HG03064 (cell line): ENCODE measurements around the gene SUN2.

Source experiments
- ATAC-seq: cut with Tn5 transposase; IDR thresholded peaks from one replicate; pipeline ENCODE4 v1.9.1; 2021; ENCODE audit warnings: low read depth; ENCODE audit not compliant: unreplicated experiment

The SUN2 gene

DNA sequence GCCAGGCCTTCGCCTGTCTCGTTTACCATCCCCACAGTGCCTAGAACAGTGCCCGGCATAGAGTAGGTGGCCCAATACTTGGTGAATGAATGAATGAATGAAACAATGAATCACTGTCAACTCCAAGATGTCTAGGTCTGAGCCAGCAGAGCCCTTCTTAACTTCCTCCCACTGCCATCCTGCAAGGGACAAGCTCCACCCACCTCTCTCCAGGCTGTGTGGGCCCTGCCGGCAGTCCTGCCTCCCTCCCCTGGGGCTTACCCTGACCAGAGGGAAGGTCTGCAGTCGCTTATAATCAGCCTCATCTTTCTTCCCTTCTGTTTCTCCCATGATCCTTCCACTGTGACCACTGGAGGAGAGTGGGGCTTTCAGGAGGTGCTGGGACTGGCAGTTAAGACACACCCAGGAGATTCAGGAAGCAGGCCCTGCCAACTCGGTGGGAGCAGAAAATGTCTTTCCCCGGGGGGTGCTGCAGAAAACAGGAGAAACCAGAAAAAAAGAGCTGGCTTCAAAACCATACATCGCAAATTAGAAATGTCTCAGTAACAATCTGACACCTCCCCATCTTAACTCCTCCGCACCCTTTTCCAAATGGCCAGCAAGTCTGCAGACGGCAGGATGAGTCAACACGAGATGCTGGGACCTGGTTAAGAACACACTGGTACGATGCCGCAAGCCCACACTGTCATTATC, 26.8 kb upstream of the SUN2 start:
- ATAC-seq = no peak

DNA sequence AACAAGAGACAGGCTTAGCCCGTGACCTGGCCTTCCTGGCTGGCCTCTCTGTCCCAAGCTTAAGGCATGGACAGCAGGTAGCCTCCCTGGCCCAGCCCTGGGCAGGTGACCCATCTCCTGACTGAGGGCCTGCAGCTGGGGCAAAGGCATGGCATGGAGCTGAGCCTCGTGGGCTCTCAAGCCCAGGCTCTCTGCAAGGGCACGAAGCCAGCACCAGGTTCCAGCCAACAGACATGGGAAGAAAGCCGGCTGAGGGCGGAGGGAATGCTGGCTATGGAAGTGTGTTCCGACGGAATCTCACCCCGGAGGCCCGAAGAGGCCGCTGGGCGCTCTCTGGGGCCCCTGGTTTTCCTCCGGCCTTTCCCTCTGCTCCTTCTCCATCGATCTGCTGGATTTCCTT, 25.2 kb upstream of the SUN2 start:
- ATAC-seq = no peak

DNA sequence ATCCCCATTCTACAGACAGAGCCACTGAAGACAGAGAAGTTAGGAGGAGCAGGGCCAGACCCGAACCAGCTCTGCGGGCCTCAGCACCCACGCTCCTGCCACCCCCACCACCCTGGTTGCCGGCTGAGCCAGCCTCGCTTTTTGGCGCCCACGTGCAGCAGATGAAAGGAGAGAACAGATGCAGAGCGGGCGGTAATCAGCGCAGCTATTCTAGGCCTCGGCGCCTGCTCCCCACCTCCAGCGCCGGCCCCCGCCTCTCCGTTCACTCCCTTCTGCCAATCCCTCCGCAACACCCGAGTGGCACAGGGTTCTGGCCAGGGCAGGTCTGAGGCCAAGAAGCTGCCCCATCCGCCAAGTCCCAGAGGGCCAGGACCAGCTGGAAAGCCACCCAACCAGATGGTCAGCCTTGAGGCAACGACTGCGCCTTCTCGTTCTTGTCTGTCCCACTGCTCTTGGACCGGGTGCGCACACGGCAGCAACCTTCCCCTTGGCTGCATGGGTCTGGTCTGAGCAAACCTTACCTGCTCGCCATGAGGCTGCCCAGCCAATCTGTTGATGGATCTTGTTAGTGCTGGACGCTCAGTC, 21.4 kb upstream of the SUN2 start:
- ATAC-seq = no peak

GRCh38 chr22:38776086-38776485, 20.3 kb upstream of the SUN2 start:
- no peak for ATAC-seq

GRCh38 chr22:38775656-38776055, 19.9 kb upstream of the SUN2 start:
- no peak for ATAC-seq

- ATAC-seq = no peak
These were observed 18.8 kb upstream of the SUN2 start for GRCh38 chr22:38774496-38775166.

DNA sequence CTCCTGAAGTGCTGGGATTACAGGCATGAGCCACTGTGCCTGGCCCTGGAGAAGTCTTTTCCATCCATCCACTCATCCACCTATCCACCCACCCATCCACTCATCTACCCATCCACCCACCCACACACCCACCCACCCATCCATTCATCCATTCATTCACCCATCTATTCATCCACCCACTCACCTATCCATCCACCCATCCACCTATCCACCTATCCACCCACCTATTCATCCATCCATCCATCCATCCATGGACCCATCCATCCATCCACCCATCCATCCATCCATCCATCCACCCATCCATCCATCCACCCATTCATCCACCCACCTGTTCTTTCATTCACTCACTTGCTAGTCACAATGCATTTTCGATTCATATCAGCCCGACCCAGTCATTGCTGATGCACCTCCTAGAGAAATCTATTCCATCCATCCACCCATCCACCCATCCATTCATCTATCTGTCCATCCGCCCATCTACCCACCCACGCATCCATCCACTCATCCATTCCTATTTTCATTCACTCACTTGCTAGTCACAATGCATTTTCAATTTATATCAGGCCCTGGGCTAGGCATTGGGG, 17.7 kb upstream of the SUN2 start:
- no peak for ATAC-seq

DNA sequence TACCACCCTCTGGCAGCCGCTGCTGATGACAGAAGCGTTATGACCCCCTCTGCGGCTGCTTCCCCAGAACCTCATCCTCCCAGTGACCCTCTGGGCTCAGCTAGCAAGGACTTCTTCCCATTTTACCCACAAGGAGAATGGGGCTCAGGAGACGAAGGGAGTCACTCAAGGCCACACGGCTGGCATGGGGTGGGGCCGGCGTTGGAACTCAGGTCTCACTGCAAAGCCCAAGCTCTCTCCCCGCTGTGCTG, 16.8 kb upstream of the SUN2 start:
- ATAC-seq = no peak

DNA sequence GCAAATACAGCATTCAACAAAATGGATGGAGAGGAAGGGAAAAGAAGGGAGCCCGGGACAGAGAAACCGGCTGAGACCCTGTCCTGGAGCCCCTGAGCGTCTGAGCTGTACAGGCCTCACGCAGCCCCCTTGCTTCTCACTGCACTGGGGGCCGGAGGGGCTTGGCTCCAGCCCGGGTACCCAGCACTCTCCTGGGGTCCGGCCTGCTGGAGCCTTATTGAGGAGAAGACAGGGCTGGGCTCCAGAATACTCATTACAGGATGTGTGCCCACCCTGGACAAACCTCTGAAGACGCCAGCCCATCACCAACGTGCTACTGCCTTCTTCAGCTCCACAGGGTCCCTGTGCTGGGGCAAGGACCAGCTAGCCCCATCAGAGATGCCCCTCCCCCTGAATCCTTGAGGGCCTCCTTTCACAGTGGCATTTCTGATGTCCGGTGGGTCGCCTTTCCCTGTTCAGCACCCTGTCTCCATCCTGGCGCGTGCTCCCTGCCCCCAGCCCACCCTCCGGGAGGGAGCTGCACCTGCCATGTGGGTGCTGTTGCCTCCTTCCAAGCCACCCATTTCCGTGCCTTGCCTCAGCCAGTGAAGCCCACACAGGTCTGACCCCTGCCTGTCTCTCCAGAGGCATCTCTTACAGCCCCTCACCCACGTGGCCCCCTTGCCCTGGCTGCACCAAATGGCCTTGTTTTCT, 14.6 kb upstream of the SUN2 start:
- ATAC-seq = no peak

- ATAC-seq = no peak
These were observed 12.2 kb upstream of the SUN2 start for GRCh38 chr22:38768036-38768435.

DNA sequence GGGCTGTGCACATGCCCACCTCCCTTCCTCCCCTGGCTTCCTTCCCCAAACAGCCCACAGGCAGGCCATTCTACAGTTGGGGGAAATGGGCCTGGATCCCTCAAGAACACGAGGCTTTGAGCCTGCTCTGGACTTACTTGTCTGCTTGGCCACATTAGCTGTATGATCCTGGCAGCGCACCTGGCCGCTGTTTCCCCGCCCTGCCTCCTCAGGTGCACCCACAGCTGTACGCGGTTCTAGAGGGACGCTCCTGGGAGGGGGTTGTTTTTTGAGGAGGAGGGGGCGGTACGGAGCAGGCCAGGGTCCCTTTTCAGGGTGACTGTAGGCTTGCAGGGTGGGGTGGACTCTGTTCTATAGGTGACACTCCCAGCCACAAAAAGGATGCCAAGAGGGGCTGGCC, 11.5 kb upstream of the SUN2 start:
- ATAC-seq = no peak

GRCh38 chr22:38766076-38766777, 10.4 kb upstream of the SUN2 start:
- no peak for ATAC-seq

DNA sequence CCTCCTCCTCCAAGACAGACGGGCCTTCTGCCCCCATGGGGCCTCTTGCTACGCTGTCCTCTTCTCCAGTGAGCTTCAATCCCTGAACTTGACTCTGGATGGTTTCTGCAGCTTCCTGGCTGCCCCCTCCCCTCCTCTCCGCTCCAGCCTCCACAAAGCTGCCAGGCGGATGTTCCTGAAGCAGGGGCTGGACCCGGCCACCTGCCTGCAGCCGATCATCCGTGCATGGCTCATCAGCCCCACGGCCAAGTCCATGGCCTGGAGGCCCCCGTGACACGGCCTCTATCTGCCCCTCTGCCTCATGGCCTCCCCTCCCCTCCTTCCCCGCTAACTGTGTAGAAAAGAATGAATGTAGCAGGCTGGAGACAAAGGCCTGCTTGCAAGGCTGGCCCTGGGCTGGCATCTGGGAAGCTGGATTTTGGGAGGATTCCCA, 6.8 kb upstream of the SUN2 start:
- no peak for ATAC-seq

DNA sequence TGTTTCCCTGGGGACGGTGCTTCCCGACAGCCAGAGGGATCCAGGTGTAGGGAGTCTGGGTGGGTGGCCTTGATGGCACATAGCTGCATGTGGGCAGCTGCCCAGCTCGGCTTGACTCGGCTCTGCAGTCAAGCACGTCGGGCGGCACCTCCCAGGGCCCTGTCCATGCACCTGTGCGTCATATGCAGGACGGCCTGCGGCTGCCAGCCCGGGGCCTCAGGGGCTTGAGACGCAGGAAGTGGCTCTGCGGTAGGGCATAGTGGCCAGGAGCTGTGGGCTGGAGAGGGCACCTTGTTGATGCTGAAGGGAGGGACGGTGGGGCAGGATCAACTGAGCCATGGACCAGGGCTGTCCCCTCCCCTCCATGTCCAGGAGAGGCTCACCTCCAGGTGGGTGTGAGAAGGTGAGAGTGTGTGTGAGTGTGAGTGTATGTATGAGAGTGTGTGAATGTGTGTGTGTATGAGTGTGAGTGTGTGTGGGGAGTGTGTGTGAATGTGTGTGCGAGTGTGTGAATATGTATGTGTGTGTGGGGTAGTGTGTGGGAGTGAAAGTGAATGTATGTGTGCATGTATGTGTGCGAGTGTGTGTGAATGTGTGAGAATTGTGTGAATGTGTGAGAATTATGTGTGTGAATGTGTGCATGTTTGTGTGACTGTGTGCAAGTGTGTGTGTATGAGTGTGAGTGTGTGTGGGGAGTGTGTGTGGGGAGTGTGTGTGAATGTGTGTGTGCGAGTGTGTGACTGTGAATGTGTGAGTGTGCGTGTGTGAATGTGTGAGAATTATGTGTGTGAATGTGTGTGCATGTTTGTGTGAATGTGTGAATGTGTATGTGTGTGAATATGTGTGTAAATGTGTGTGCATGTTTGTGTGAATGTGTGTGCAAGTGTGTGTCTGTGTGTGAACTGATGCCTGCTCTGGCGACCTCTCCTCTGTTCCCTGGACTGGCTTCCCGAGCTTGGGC, 5.7 kb upstream of the SUN2 start:
- ATAC-seq = no peak

GRCh38 chr22:38760477-38761201, 4.8 kb upstream of the SUN2 start:
- ATAC-seq = no peak

DNA sequence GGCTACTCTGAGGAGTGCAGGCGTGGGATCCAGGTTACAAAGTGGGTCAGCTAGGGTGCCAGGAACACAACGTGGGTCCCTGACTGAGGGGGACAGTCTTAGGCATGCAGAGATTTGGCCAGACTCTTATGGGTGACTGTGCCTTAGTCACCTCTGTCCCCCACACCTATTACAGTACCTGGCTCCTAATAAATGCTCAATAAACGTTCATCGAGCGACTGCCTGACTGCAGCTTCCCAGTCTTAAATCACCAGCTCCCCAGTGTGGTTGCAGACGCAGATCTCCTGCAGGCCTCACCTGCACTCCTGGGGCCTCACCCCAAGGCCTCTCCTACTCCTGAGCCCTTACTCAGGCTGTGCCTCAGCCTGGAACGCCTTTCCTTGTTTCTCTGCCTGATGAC, 3.2 kb upstream of the SUN2 start:
- no peak for ATAC-seq

DNA sequence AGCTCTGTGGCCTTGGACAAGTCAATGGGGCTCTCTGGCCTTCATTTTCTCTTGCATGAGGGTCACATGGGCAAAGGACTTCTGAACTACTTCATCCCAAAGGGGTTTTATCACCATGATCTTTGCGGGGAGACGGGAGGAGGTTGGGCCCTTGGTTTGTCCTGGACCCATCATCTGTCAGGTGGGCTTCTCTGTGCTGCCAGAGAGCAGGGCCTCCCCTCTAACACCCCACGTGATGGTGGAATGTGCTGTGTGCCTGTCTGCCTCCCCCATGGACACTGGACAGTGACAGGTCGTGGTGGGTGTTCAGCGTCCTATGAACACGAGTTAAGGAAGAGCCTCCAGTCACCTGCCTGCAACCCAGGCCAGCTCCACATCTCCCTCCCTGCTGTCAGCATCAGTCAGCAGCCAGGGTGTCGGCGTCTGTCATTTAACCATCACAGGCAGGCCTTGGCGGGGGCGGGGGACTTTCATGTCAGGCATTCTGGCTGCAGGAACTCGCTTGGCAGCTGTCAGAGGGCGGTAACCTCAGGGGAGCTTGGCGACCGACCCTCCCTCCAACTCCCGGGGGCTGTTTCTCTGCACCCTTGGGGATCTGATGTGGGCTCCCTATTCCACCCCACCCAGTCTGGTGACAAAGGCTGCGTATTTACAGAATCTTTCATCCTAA, 2.6 kb upstream of the SUN2 start:
- ATAC-seq = no peak

DNA sequence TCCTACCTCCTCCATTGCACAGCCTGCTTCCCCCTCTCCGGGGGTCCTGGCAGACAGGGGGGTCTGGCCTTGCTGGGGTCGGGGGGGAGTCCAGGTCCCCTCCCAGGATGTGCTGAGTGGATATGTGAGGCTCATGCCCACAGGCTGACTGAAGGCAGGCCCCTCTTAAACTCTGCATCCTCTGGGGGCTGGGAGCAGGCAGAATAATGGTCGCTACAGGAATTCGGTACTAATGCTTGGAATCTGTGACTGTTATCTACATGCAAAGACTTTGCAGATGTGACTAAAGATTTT, 1.6 kb upstream of the SUN2 start:
- ATAC-seq = no peak
